H9 (cell line): ENCODE results near the gene THRB. TPM values are rescaled to one million over a fixed set of nuclear protein-coding genes. Genes with fewer than 3 reads are reported as not detected.

Source experiments
- DNase-seq: peaks from one replicate; pipeline ENCODE4 v3.0.0-alpha.2; 2017
- H2AFZ ChIP-seq: one replicate; pipeline ENCODE4 v1.6.1; 2013; ENCODE audit warnings: mild to moderate bottlenecking, low read length, control low read depth, moderate library complexity
- H2AK5ac ChIP-seq: 2 replicates; pipeline ENCODE4 v1.6.1; 2013; ENCODE audit warnings: low read length, control low read depth, mixed read lengths; ENCODE audit not compliant: insufficient read length
- H2BK120ac ChIP-seq: one replicate; pipeline ENCODE4 v1.6.1; 2013; ENCODE audit warnings: low read depth, mild to moderate bottlenecking, low read length, control low read depth, inconsistent platforms; ENCODE audit not compliant: poor library complexity, severe bottlenecking
- H2BK12ac ChIP-seq: 2 replicates; pipeline ENCODE4 v1.6.1; 2013; ENCODE audit warnings: low read length, control low read depth, mixed read lengths, low read depth; ENCODE audit not compliant: insufficient read length
- H2BK15ac ChIP-seq: 2 replicates; pipeline ENCODE4 v1.6.1; 2013; ENCODE audit warnings: low read depth, low read length, control low read depth
- H2BK20ac ChIP-seq: one replicate; pipeline ENCODE4 v1.6.1; 2013; ENCODE audit warnings: low read depth, mild to moderate bottlenecking, low read length, control low read depth, inconsistent platforms; ENCODE audit not compliant: poor library complexity, severe bottlenecking
- H2BK5ac ChIP-seq: 2 replicates; pipeline ENCODE4 v1.6.1; 2013; ENCODE audit warnings: low read length, control low read depth, mixed read lengths; ENCODE audit not compliant: insufficient read length
- H3K14ac ChIP-seq: 2 replicates; pipeline ENCODE4 v1.6.1; 2013; ENCODE audit warnings: low read length, control low read depth; ENCODE audit not compliant: insufficient read depth
- H3K18ac ChIP-seq: 2 replicates; pipeline ENCODE4 v1.6.1; 2013; ENCODE audit warnings: low read depth, mild to moderate bottlenecking, mixed read lengths, low read length, control low read depth; ENCODE audit not compliant: insufficient read length
- H3K23ac ChIP-seq: 2 replicates; pipeline ENCODE4 v1.6.1; 2013; ENCODE audit warnings: low read length, control low read depth, mixed read lengths, low read depth; ENCODE audit not compliant: insufficient read length
- H3K23me2 ChIP-seq: 2 replicates; pipeline ENCODE4 v1.6.1; 2013; ENCODE audit warnings: low read depth, mild to moderate bottlenecking, mixed read lengths, low read length, control low read depth; ENCODE audit not compliant: insufficient read length, poor library complexity, severe bottlenecking
- H3K27ac ChIP-seq: 2 replicates; pipeline ENCODE4 v1.5.1; 2013; ENCODE audit warnings: low read length, control low read depth, mixed read lengths, low read depth; ENCODE audit not compliant: insufficient read length
- H3K27me3 ChIP-seq: 2 replicates; pipeline ENCODE4 v1.6.1; 2013; ENCODE audit warnings: low read length, control low read depth, inconsistent platforms; ENCODE audit not compliant: insufficient read depth
- H3K4ac ChIP-seq: 2 replicates; pipeline ENCODE4 v1.6.1; 2013; ENCODE audit warnings: low read depth, mild to moderate bottlenecking, control low read depth, inconsistent platforms, low read length, moderate library complexity
- H3K4me1 ChIP-seq: 2 replicates; pipeline ENCODE4 v1.6.1; 2013; ENCODE audit warnings: low read length, control low read depth, inconsistent platforms; ENCODE audit not compliant: insufficient read depth
- H3K4me2 ChIP-seq: 2 replicates; pipeline ENCODE4 v1.6.1; 2013; ENCODE audit warnings: low read length, control low read depth, mixed read lengths; ENCODE audit not compliant: insufficient read length, insufficient read depth
- H3K56ac ChIP-seq: 2 replicates; pipeline ENCODE4 v1.6.1; 2013; ENCODE audit warnings: low read depth, mild to moderate bottlenecking, mixed read lengths, low read length, control low read depth; ENCODE audit not compliant: insufficient read length
- H3K79me1 ChIP-seq: 2 replicates; pipeline ENCODE4 v1.6.1; 2013; ENCODE audit warnings: low read depth, mild to moderate bottlenecking, moderate library complexity, low read length, control low read depth, inconsistent platforms; ENCODE audit not compliant: insufficient read depth, poor library complexity, severe bottlenecking
- H3K79me2 ChIP-seq: 2 replicates; pipeline ENCODE4 v1.6.1; 2013; ENCODE audit warnings: low read length, control low read depth, inconsistent platforms; ENCODE audit not compliant: insufficient read depth
- H3K9ac ChIP-seq: 2 replicates; pipeline ENCODE4 v1.6.1; 2013; ENCODE audit warnings: low read length, control low read depth, mixed read lengths; ENCODE audit not compliant: insufficient read length; ENCODE audit errors: extremely low read depth
- H3K9me3 ChIP-seq: one replicate; pipeline ENCODE4 v1.6.1; 2013; ENCODE audit warnings: low read depth, low read length, inconsistent platforms; ENCODE audit not compliant: control insufficient read depth
- H3T11ph ChIP-seq: one replicate; pipeline ENCODE4 v1.6.1; 2013; ENCODE audit warnings: mild to moderate bottlenecking, low read length, control low read depth, inconsistent platforms
- H4K20me1 ChIP-seq: one replicate; pipeline ENCODE4 v1.6.1; 2013; ENCODE audit not compliant: control insufficient read depth, insufficient read length, insufficient read depth
- H4K5ac ChIP-seq: 2 replicates; pipeline ENCODE4 v1.6.1; 2013; ENCODE audit warnings: low read depth, mild to moderate bottlenecking, mixed read lengths, low read length, control low read depth; ENCODE audit not compliant: insufficient read length
- H4K8ac ChIP-seq: replicated peaks from 2 replicates; pipeline ENCODE4 v1.6.1; 2013; ENCODE audit warnings: low read length, control low read depth, mixed read lengths, low read depth; ENCODE audit not compliant: insufficient read length
- H4K91ac ChIP-seq: 2 replicates; pipeline ENCODE4 v1.6.1; 2013; ENCODE audit warnings: low read depth, mild to moderate bottlenecking, moderate library complexity, mixed read lengths, low read length, control low read depth; ENCODE audit not compliant: insufficient read length
- H3K27ac Mint-ChIP-seq, 3 experiments: 2 replicates in 2 of 3; 3 replicates in 1 of 3; pipeline ENCODE4 v1.8.0; 2020 to 2021; ENCODE audit warnings: mixed read lengths in 3 of 3, mild to moderate bottlenecking in 1 of 3, moderate library complexity in 1 of 3
- H3K27me3 Mint-ChIP-seq: 2 replicates; pipeline ENCODE4 v1.8.0; 2021; ENCODE audit warnings: low read depth, mild to moderate bottlenecking, moderate library complexity, mixed read lengths
- H3K36me3 Mint-ChIP-seq, 3 experiments: 2 replicates in 2 of 3; 3 replicates in 1 of 3; pipeline ENCODE4 v1.8.0; 2020 to 2021; ENCODE audit warnings: low read depth in 3 of 3, mixed read lengths in 3 of 3; ENCODE audit not compliant: insufficient read depth in 1 of 3
- H3K4me1 Mint-ChIP-seq, 2 experiments: 2 replicates each; pipeline ENCODE4 v1.8.0; 2020; ENCODE audit warnings: mixed read lengths in 2 of 2
- H3K4me3 Mint-ChIP-seq, 2 experiments: 2 replicates in 1 of 2; 3 replicates in 1 of 2; pipeline ENCODE4 v1.8.0; 2020 to 2021; ENCODE audit warnings: mild to moderate bottlenecking in 2 of 2, mixed read lengths in 2 of 2, moderate library complexity in 1 of 2
- H3K9me3 Mint-ChIP-seq, 2 experiments: 2 replicates in 1 of 2; 3 replicates in 1 of 2; pipeline ENCODE4 v1.8.0; 2020; ENCODE audit warnings: mild to moderate bottlenecking in 2 of 2, mixed read lengths in 2 of 2, moderate library complexity in 1 of 2
- WGBS: extraction: QIAGEN DNeasy Blood & Tissue Kit; methylation state at CpG from one replicate; pipeline ENCODE4 v1.1.7; 2013; ENCODE audit warnings: missing lambda C conversion rate, low lambda C conversion rate, mixed read lengths; ENCODE audit not compliant: insufficient read length; ENCODE audit errors: extremely low coverage; 5-methylcytosine and 5-hydroxymethylcytosine counted together
- total RNA-seq: library from RNA; stranded (reverse); gene quantifications from 2 replicates; pipeline ENCODE4 v1.2.1, GENCODE V29; 2021
- TF ChIP-seq, protein P1 (sequence below): fragments of 200-600 bp; sonication (generic); conservative IDR thresholded peaks from 3 replicates; pipeline ENCODE4 v1.8.0; 2021; ENCODE audit warnings: antibody characterized with exemption, mild to moderate bottlenecking

THRB gene
- total RNA-seq, 1 experiment from 2014 or later, result 8.6 TPM

GRCh38 chr3:24446032-24446431 is 48.6 kb downstream of the THRB start:
- H3K9me3 Mint-ChIP-seq, result no peaks in the 10 kb centered on the region
- Histone ChIP-seq H3K79me1 (no peaks in the 10 kb centered on the region), H3K4ac (no peak overlapping the region), H3K14ac (no peak overlapping the region), H2BK15ac (no peak overlapping the region), H2BK12ac (no peak overlapping the region), H3K56ac (no peak overlapping the region), H3K23ac (no peak overlapping the region), H3K79me2 (no peaks in the 10 kb centered on the region), H3K27ac (no peak overlapping the region), H3T11ph (no peak overlapping the region), H3K9me3 (no peaks in the 10 kb centered on the region), H4K20me1 (no peaks in the 10 kb centered on the region), H3K9ac (no peak overlapping the region), H3K4me2 (no peak overlapping the region), H2AK5ac (no peak overlapping the region), H3K4me1 (no peaks in the 10 kb centered on the region), H2AFZ (no peak overlapping the region), H3K18ac (no peak overlapping the region), H4K8ac (no peak overlapping the region), H3K23me2 (no peaks in the 10 kb centered on the region), H4K91ac (no peak overlapping the region), H2BK5ac (no peak overlapping the region), H2BK20ac (no peak overlapping the region), H2BK120ac (no peak overlapping the region), H4K5ac (no peak overlapping the region), H3K27me3 (no peaks in the 10 kb centered on the region)
- TF ChIP-seq, protein P1, sequence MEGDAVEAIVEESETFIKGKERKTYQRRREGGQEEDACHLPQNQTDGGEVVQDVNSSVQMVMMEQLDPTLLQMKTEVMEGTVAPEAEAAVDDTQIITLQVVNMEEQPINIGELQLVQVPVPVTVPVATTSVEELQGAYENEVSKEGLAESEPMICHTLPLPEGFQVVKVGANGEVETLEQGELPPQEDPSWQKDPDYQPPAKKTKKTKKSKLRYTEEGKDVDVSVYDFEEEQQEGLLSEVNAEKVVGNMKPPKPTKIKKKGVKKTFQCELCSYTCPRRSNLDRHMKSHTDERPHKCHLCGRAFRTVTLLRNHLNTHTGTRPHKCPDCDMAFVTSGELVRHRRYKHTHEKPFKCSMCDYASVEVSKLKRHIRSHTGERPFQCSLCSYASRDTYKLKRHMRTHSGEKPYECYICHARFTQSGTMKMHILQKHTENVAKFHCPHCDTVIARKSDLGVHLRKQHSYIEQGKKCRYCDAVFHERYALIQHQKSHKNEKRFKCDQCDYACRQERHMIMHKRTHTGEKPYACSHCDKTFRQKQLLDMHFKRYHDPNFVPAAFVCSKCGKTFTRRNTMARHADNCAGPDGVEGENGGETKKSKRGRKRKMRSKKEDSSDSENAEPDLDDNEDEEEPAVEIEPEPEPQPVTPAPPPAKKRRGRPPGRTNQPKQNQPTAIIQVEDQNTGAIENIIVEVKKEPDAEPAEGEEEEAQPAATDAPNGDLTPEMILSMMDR, result no peak
- no peak for DNase-seq
- no peak overlapping the region for H3K4me3 Mint-ChIP-seq
- WGBS, result no CpG with 5 or more reads among the region's 1 CpG
- no peaks in the 10 kb centered on the region for H3K4me1 Mint-ChIP-seq
- H3K36me3 Mint-ChIP-seq, result no peaks in the 10 kb centered on the region
- H3K27me3 Mint-ChIP-seq, result no peaks in the 10 kb centered on the region
- no peak overlapping the region for H3K27ac Mint-ChIP-seq
